Neutrophil (primary cell): Measurements from ENCODE around the gene WNK2.

Experiments used
- H3K27ac ChIP-seq: fragments of 200-600 bp; sonication (generic); 2 replicates; pipeline ENCODE4 v1.5.1; 2016; ENCODE audit warnings: mild to moderate bottlenecking, moderate library complexity
- H3K27me3 ChIP-seq: fragments of 200-600 bp; sonication (generic); 2 replicates; pipeline ENCODE4 v1.6.0; 2016; ENCODE audit warnings: mild to moderate bottlenecking
- H3K36me3 ChIP-seq: fragments of 200-600 bp; sonication (generic); 2 replicates; pipeline ENCODE4 v1.5.1; 2017
- H3K4me1 ChIP-seq, 2 experiments: fragments of 200-600 bp in 1 of 2; sonication (generic) in 1 of 2; 1 replicate in 1 of 2; 2 replicates in 1 of 2; pipeline versions ENCODE4 v1.5.1 to v1.6.1; 2013 to 2016; ENCODE audit warnings: low read depth in 1 of 2, low read length in 1 of 2, mild to moderate bottlenecking in 1 of 2, moderate library complexity in 1 of 2; ENCODE audit not compliant: control insufficient read depth in 1 of 2, insufficient read depth in 1 of 2
- H3K4me3 ChIP-seq, 2 experiments: fragments of 200-600 bp in 1 of 2; sonication (generic) in 1 of 2; 1 replicate in 1 of 2; 2 replicates in 1 of 2; pipeline ENCODE4 v1.5.1; 2013 to 2016; ENCODE audit warnings: low read depth in 1 of 2, low read length in 1 of 2, mild to moderate bottlenecking in 1 of 2, moderate library complexity in 1 of 2
- H3K9me3 ChIP-seq: fragments of 200-600 bp; sonication (generic); 2 replicates; pipeline ENCODE4 v1.5.1; 2016
- CTCF ChIP-seq: fragments of 200-600 bp; sonication (generic); IDR thresholded peaks from 2 replicates; pipeline ENCODE4 v1.5.1; 2016; ENCODE audit warnings: antibody characterized with exemption

WNK2 gene

GRCh38 chr9:93210324-93210973 lies 26.5 kb downstream of the WNK2 start:
- Histone ChIP-seq H3K9me3 (no peaks in the 10 kb centered on the region), H3K27me3 (peaks cover 8% of the 10 kb centered on the region), H3K27ac (no peak overlapping the region), H3K36me3 (no peaks in the 10 kb centered on the region), H3K4me3 (no peak overlapping the region), H3K4me1 (no peaks in the 10 kb centered on the region)
- TF ChIP-seq CTCF: no peak

- Histone ChIP-seq H3K27me3 (peaks cover 8% of the 10 kb centered on the region), H3K4me1 (no peaks in the 10 kb centered on the region), H3K9me3 (no peaks in the 10 kb centered on the region), H3K27ac (no peak overlapping the region), H3K36me3 (no peaks in the 10 kb centered on the region), H3K4me3 (no peak overlapping the region)
- TF ChIP-seq CTCF: no peak
Measured at GRCh38 chr9:93210974-93211653, 27.2 kb downstream of the WNK2 start.

GRCh38 chr9:93211654-93212001 lies 27.7 kb downstream of the WNK2 start:
- Histone ChIP-seq H3K27me3 (peaks cover 8% of the 10 kb centered on the region), H3K27ac (no peak overlapping the region), H3K4me1 (no peaks in the 10 kb centered on the region), H3K9me3 (no peaks in the 10 kb centered on the region), H3K36me3 (no peaks in the 10 kb centered on the region), H3K4me3 (no peak overlapping the region)
- TF ChIP-seq CTCF: no peak

- H3K36me3 ChIP-seq: no peaks in the 10 kb centered on the region
- peaks cover 8% of the 10 kb centered on the region for H3K27me3 ChIP-seq
- no peaks in the 10 kb centered on the region for H3K9me3 ChIP-seq
- H3K4me1 ChIP-seq: no peaks in the 10 kb centered on the region
- TF ChIP-seq CTCF: no peak
- H3K27ac ChIP-seq: no peak overlapping the region
- H3K4me3 ChIP-seq: no peak overlapping the region
Measured at GRCh38 chr9:93212409-93212808, 28.5 kb downstream of the WNK2 start.

GRCh38 chr9:93216073-93216365 lies 32.1 kb downstream of the WNK2 start:
- Histone ChIP-seq H3K27me3 (peaks cover 7% of the 10 kb centered on the region), H3K36me3 (no peaks in the 10 kb centered on the region), H3K27ac (no peak overlapping the region), H3K4me1 (no peaks in the 10 kb centered on the region), H3K9me3 (no peaks in the 10 kb centered on the region), H3K4me3 (no peak overlapping the region)
- no peak for TF ChIP-seq CTCF
